Stimulated activated CD4-positive, alpha-beta T cell treated with anti-CD3 and anti-CD28 coated beads, TNF-alpha, amount 100 ng/mL, for 24 hours (primary cell): Measurements from ENCODE around the gene ZBED6.
"Not testable (repeated sequence)": the region's sequence is repeated elsewhere in the genome, so short reads cannot be mapped to it uniquely, and the experiment has no call there.

ENCODE experiments used
- DNase-seq, 3 experiments: peaks; one replicate each; pipeline ENCODE4 v3.0.0-alpha.2; 2020; ENCODE audit warnings: low read depth in 3 of 3

ZBED6 gene

GRCh38 chr1:203778146-203778545 lies 17.3 kb upstream of the ZBED6 start:
- no peak for DNase-seq

GRCh38 chr1:203778789-203779188 lies 16.6 kb upstream of the ZBED6 start:
- DNase-seq: no peak

DNA sequence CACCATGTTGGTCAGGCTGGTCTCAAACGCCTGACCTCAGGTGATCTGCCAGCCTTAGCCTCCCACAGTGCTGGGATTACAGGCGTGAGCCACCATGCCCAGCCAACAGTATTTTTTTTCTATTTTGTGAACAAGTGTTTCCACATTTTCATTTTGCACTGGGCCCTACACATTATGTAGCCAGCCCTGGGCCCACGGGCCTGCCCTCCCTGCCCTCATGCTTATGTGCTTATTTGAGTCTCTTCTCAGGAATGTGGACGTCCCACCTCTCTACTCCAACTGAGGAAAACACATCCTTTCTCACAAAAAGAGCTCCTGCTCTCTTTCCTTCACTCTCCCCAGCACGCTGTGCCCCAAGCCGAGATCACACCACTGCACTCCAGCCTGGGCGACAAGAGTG lies 13.5 kb upstream of the ZBED6 start:
- DNase-seq: no peak

- no peak for DNase-seq
Measured at GRCh38 chr1:203789966-203790365, 5.5 kb upstream of the ZBED6 start.

- no peak for DNase-seq
Measured at GRCh38 chr1:203791498-203791897, 3.9 kb upstream of the ZBED6 start.

- DNase-seq: no peak
Measured at GRCh38 chr1:203792486-203792885, 2.9 kb upstream of the ZBED6 start.

DNA sequence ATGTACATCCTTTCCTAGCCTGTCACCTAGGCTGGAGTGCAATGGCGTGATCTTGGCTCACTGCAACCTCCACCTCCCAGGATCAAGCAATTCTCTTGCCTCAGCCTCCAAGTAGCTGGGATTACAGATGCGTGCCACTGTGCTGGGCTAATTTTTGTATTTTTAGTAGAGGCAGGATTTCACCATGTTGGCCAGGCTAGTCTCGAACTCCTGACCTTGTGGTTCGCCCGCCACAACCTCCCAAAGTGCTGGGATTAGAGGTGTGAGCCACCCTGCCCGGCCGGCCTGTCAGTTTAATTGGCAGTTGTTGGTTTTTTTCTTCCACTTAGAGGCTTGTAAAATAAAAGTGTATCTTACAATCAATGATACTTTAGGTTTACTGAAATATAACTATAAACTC lies 1.9 kb upstream of the ZBED6 start:
- not testable (repeated sequence) for DNase-seq

DNA sequence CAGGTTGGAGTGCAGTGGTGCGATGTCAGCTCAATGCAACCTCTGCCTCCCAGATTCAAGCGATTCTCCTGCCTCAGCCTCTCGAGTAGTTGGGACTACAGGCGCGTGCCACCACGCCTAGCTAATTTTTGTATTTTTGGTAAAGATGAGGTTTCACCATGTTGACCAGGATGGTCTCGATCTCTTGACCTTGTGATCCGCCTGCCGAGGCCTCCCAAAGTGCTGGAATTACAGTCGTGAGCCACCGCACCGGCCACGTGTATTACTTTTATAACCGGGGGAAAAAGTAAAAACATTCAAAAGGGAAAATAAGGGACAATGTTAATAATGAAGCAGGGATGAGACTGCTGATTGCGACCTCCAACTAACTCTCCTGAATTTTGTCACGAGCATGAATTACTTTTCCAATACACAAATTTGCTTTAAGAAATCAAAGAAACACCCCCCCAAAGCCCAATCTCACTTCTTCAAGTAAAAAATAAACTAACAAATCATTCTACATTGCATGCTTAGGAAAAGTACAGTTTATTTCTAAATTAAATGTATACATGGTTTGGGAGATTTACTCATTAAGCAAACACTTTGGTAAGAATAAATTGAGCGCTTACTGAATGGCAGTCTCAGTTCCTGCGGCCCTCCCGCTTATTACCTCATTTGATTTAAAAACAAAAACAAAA lies 521 bp upstream of the ZBED6 start:
- no peak for DNase-seq

- peak in 2 of 3 experiments; percentile 5 to 21 for DNase-seq
Measured at GRCh38 chr1:203796236-203796605, 798 bp downstream of the ZBED6 start.

DNA sequence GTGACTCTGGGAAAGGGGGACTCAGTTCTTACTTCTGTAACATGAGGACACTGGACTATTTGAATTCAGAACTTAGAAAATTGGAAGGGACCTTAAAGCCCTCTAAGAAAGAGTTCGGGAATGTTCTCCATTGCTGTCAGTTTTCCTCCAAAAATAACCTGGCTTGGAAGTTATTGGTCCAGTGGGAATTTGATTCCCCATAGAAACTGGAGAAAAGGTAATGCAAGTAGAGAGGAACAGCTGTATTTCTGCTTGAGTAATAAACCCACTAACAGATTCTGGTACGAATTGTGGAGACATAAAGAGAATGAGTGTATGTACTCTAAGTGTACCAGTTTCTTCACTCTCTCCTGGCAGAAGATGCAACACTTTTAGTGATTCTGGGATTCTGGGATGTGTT lies 1.8 kb downstream of the ZBED6 start:
- DNase-seq: no peak

GRCh38 chr1:203797948-203798655 lies 2.7 kb downstream of the ZBED6 start:
- no peak for DNase-seq

- DNase-seq: no peak
Measured at GRCh38 chr1:203799157-203799556, 3.7 kb downstream of the ZBED6 start.

DNA sequence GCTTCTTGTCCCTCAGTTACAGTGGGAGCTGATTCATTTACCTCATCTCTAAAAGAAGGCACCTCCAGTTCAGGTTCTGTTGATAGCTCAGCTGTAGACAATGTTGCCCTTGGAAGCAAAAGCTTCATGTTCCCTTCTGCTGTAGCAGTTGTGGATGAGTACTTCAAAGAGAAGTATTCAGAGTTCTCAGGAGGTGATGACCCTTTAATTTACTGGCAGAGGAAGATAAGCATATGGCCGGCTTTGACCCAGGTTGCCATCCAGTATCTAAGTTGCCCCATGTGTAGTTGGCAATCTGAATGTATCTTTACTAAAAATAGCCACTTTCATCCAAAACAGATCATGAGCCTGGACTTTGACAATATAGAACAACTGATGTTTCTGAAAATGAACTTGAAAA lies 4.5 kb downstream of the ZBED6 start:
- DNase-seq: no peak

DNA sequence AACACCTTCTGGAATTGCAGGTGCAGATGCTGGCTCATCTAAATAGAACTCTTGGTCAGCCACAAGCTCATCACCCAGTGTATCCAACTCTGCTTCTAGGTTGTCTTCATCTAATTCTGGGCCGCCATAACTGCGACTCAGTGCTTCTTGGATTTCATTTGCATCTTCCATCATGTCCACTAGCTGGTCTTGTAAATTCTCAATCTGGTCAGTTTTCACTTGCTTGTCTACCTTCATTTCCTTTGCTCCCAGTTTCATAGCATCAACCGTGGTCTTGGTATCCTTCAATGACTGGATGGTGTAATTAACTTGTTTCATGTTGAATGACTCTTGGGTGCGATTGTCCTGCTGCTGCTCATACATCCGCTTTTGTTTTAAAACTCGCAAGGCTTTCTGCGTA lies 10.3 kb downstream of the ZBED6 start:
- DNase-seq: no peak

DNA sequence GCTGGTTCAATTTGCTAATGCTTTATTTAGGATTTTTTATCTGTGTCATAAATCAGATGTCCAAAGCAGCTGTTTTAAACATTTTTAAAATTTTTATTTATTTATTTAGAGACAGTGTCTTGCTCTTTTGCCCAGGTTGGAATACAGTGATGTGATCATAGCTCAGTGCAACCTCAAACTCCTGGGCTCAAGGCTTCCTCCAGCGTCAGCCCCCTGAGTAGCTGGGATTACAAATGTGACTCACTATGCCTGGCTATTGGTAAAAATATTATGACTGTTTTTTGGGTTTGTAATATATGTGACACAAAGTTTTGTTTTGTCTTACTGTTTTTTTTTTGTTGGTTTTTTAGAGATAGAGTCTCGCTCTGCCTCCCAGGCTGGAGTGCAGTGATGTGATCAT lies 11.8 kb downstream of the ZBED6 start:
- no peak for DNase-seq

GRCh38 chr1:203813581-203814341 lies 18.3 kb downstream of the ZBED6 start:
- no peak for DNase-seq

- no peak for DNase-seq
Measured at GRCh38 chr1:203818399-203818798, 23.0 kb downstream of the ZBED6 start.

DNA sequence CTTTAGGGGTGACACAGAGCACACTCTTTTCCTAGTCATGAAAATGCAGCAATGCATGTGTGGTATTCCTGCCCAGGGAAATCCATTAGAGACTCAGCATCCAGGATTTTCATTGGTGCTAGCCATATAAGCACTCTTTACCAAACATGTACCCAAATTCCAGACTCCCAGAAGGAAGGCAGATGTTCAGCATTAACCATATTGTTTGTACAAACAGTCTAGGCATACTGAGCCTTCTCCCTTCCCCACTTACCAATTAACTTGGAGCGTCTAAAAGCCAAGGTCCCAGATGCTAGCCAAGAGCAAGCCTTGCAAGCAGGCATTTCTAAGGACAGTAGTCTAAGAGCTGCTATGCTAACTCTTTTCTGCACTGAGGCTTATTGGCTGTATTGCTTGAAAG lies 27.9 kb downstream of the ZBED6 start:
- no peak for DNase-seq

GRCh38 chr1:203826175-203826574 lies 30.8 kb downstream of the ZBED6 start:
- no peak for DNase-seq

DNA sequence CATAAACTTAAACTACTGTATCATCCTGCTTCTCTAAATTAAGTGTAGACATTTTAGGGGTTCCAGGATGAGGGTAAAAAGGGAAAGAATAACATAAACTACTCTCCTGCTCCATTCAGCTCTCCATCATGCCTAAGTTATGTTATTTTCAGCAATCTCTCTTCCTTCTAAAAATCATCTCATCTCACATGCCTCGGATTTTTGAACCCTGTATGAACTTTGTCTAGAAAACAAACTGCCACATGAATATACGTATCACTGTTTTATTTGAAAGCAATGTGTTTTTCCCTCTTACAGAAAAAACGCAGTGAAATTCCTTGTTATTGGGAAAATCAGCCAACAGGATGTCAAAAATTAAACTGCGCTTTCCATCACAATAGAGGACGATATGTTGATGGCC lies 32.6 kb downstream of the ZBED6 start:
- DNase-seq: no peak

DNA sequence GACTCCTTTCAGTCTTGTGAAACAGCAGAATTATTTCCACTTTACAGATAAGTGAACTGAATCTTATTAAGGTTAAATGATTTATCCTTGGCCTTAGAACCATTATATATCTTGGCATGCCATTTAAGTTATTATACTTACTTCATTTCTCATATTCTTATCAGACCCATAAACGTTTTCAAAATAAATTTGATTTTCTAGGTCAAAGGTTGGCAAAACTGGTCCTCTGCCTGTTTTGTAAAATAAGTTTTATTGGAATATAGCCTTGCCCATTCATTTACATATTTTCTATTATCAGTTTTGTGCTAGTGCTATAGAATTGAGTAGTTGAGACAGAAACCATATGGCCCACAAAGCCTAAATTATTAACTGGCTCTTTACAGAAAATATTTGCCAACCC lies 33.1 kb downstream of the ZBED6 start:
- no peak for DNase-seq

DNA sequence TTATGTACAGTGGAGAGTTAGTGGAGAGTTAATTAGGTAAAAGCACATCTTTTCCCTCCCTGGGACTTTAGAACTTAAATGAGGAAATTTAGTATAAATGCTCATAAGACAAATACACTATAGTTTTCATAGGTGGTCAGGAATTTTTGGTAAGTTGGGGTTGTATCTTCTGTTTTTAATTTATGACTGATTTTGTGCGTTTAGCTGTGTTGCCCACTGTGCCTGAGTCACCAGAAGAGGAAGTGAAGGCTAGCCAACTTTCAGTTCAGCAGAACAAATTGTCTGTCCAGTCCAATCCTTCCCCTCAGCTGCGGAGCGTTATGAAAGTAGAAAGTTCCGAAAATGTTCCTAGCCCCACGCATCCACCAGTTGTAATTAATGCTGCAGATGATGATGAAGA lies 33.8 kb downstream of the ZBED6 start:
- DNase-seq: not testable (repeated sequence)

DNA sequence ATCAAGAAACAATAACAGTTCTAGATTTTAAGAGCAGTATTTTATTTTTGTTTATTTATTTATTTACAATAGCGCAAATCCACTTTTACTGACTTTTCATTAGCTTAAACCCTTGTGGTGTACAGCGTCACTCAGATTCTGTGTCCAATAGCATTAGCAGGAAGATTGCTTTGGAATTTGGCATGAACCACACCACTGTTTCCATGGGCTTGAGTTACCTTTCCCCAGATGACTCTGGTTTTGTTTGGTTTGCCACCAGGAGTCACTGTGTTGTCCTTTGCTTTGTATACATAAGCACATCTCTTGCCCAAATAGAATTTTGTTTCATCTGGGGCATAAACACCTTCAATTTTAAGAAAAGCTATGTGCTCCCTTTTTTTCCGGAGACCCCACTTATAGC lies 40.1 kb downstream of the ZBED6 start:
- no peak for DNase-seq
